Measurements from ENCODE around the gene SCN2A. TPM values are rescaled to one million over a fixed set of nuclear protein-coding genes. Genes with fewer than 3 reads are reported as not detected.

The SCN2A gene
- 0.12 and 0.44 TPM in 2 replicates for total RNA-seq (2014; rRNA removed; shearing (Covaris generic))

- DNase-seq (ENCODE audit: low read depth): peak; percentile 42
These were observed at the start of gene SCN2A for GRCh38 chr2:165239230-165239629. TSS of gene SCN2A (plus strand) at chr2:165239414. CDS start at chr2:165295824, 56,410 bp downstream.

- no peak for DNase-seq (ENCODE audit: low read depth)
These were observed 48.0 kb upstream of the SCN2A start for GRCh38 chr2:165191096-165191728.

GRCh38 chr2:165192729-165193128, 46.5 kb upstream of the SCN2A start:
- no peak for DNase-seq (ENCODE audit: low read depth)

- no peak for DNase-seq (ENCODE audit: low read depth)
These were observed 45.9 kb upstream of the SCN2A start for GRCh38 chr2:165193178-165193777.

- no peak for DNase-seq (ENCODE audit: low read depth)
These were observed 42.8 kb upstream of the SCN2A start for GRCh38 chr2:165196411-165196810.

- no peak for DNase-seq (ENCODE audit: low read depth)
These were observed 41.9 kb upstream of the SCN2A start for GRCh38 chr2:165197346-165197745.

GRCh38 chr2:165198181-165198580, 41.0 kb upstream of the SCN2A start:
- peak; percentile 5 for DNase-seq (ENCODE audit: low read depth)

GRCh38 chr2:165202239-165202638, 37.0 kb upstream of the SCN2A start:
- no peak for DNase-seq (ENCODE audit: low read depth)

GRCh38 chr2:165203689-165204559, 35.3 kb upstream of the SCN2A start, which contains the start of gene SCN3A:
TSS of gene SCN3A (minus strand) at chr2:165204050. CDS start at chr2:165176394, 27,656 bp downstream.
- DNase-seq (ENCODE audit: low read depth): peak; percentile 43

GRCh38 chr2:165205865-165206264, 33.3 kb upstream of the SCN2A start:
- DNase-seq (ENCODE audit: low read depth): no peak

GRCh38 chr2:165208094-165208493, 31.1 kb upstream of the SCN2A start:
- DNase-seq (ENCODE audit: low read depth): no peak

GRCh38 chr2:165214093-165214492, 25.1 kb upstream of the SCN2A start:
- no peak for DNase-seq (ENCODE audit: low read depth)

- peak; percentile 24 for DNase-seq (ENCODE audit: low read depth)
These were observed 19.7 kb upstream of the SCN2A start for GRCh38 chr2:165219481-165219880.

GRCh38 chr2:165224941-165225340, 14.3 kb upstream of the SCN2A start:
- DNase-seq (ENCODE audit: low read depth): no peak

- no peak for DNase-seq (ENCODE audit: low read depth)
These were observed 11.6 kb upstream of the SCN2A start for GRCh38 chr2:165227571-165227970.

- DNase-seq (ENCODE audit: low read depth): no peak
These were observed 2.2 kb upstream of the SCN2A start for GRCh38 chr2:165237056-165237455.

- peak; percentile 9 for DNase-seq (ENCODE audit: low read depth)
These were observed 919 bp upstream of the SCN2A start for GRCh38 chr2:165238295-165238694.

- no peak for DNase-seq (ENCODE audit: low read depth)
These were observed 772 bp downstream of the SCN2A start for GRCh38 chr2:165239856-165240515.

- no peak for DNase-seq (ENCODE audit: low read depth)
These were observed 1.7 kb downstream of the SCN2A start for GRCh38 chr2:165240916-165241315.

- no peak for DNase-seq (ENCODE audit: low read depth)
These were observed 6.0 kb downstream of the SCN2A start for GRCh38 chr2:165245081-165245793.

GRCh38 chr2:165248238-165248637, 9.0 kb downstream of the SCN2A start:
- no peak for DNase-seq (ENCODE audit: low read depth)

Data from M059J (cell line).